Activated T-cell treated with anti-CD3 and anti-CD28 coated beads, Interleukin-2, amount 50 U/mL, for 72 hours (primary cell): ENCODE data around the gene AMIGO3. TPM values are rescaled to one million over a fixed set of nuclear protein-coding genes. Genes with fewer than 3 reads are reported as not detected.
A peak's percentile ranks its signal among the peaks of the same experiment; 100 is the strongest.

Experiments
- ATAC-seq, 2 donors: fragments of 150-1000 bp; cut with Tn5 transposase; replicated peaks in 1 of 2; 2 replicates each; pipeline ENCODE4 v1.10.0; 2021; ENCODE audit warnings: moderate library complexity in 2 of 2, mild to moderate bottlenecking in 1 of 2
- DNase-seq, 2 donors: peaks; one replicate each; pipeline ENCODE4 v3.0.0; 2021 to 2022; ENCODE audit warnings: mixed read lengths in 1 of 2
- H3K27ac Mint-ChIP-seq: one replicate; pipeline ENCODE4 v1.8.0; 2022; ENCODE audit warnings: mild to moderate bottlenecking, moderate library complexity, mixed read lengths
- H3K27me3 Mint-ChIP-seq: one replicate; pipeline ENCODE4 v1.8.0; 2022; ENCODE audit warnings: low read depth, mixed read lengths
- H3K36me3 Mint-ChIP-seq, 2 donors: one replicate each; pipeline ENCODE4 v1.8.0; 2022; ENCODE audit warnings: mixed read lengths in 2 of 2, mild to moderate bottlenecking in 1 of 2; ENCODE audit not compliant: insufficient read depth in 2 of 2
- H3K4me1 Mint-ChIP-seq: one replicate; pipeline ENCODE4 v1.8.0; 2022; ENCODE audit warnings: low read depth, mixed read lengths
- H3K4me3 Mint-ChIP-seq, 2 donors: one replicate each; pipeline ENCODE4 v1.8.0; 2022; ENCODE audit warnings: mild to moderate bottlenecking in 2 of 2, mixed read lengths in 2 of 2, moderate library complexity in 2 of 2
- H3K9me3 Mint-ChIP-seq, 2 donors: one replicate each; pipeline ENCODE4 v1.8.0; 2022; ENCODE audit warnings: mixed read lengths in 2 of 2
- total RNA-seq, 2 donors: library from RNA; stranded (reverse); gene quantifications; one replicate each; pipeline ENCODE4 v1.2.3, GENCODE V29; 2022

Gene AMIGO3
- total RNA-seq, 2 donors from 2014 or later = 0.19 to 0.72 TPM

DNA sequence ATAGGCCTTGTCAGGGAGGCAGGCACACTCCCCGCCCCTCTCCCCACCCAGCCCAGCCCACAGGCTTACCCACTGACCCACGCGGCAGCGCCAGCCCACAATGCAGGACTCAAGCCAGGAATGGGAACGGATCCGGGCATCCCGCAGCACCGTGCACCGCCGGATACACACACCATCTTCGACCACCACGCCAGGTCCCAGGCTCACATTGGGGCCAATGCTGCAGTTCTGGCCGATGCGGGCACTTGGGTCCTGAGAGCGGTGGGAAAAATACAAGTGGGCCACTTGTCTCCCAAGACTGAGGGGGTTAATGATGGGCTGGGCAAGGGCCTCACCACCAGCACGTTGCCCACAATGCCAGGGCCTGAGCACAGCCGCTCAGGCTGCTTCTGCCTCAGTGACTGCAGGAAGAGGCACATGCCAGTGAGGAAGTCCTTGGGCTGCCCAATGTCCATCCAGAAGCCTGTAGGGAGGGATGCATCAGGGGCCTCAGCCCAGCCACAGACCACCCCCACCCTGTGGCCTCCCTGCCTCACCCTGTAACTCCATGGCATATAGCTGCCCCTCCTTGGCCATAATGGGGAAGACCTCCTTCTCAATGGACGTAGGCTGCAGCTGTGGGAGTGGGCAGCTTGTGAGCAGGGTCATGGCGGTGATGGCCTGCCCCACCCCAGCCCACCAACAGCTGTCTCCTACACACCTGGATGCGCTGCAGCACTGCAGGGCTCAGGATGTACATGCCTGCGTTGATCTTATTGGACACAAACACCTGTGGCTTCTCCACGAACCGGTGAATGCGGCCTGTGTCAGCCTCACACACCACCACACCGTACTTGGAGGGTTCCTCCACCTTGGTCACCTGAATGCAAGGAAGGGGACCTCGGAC is 2.7 kb upstream of the AMIGO3 start:
- H3K4me1 Mint-ChIP-seq = peaks cover 48% of the 10 kb centered on the region
- peak overlapping the region; percentile 92 to 96 for H3K4me3 Mint-ChIP-seq
- H3K36me3 Mint-ChIP-seq = peaks cover 0 to 4% of the 10 kb centered on the region in 2 donors
- no peaks in the 10 kb centered on the region for H3K9me3 Mint-ChIP-seq
- peak overlapping the region; percentile 51 for H3K27ac Mint-ChIP-seq
- ATAC-seq = no peak
- no peak for DNase-seq
- H3K27me3 Mint-ChIP-seq = no peaks in the 10 kb centered on the region

DNA sequence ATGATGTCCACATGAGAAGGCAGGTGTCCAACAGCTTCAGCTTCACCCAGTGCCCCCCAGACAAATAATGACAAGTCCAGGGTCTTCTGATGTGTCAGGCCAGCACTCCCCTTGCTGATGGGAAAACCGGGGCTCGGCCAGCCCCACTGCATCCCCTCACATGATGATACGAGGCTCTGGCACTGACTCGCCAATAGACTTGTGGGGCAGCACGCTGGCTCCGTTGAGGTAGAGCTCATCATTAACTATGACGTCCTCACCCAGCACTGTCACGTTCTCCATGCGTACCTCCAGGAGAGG is 2.1 kb upstream of the AMIGO3 start:
- H3K4me3 Mint-ChIP-seq = no peak overlapping the region
- peaks cover 0 to 4% of the 10 kb centered on the region in 2 donors for H3K36me3 Mint-ChIP-seq
- ATAC-seq (no peak), DNase-seq (no peak)
- peaks cover 48% of the 10 kb centered on the region for H3K4me1 Mint-ChIP-seq
- no peak overlapping the region for H3K27ac Mint-ChIP-seq
- no peaks in the 10 kb centered on the region for H3K9me3 Mint-ChIP-seq
- H3K27me3 Mint-ChIP-seq = no peaks in the 10 kb centered on the region

DNA sequence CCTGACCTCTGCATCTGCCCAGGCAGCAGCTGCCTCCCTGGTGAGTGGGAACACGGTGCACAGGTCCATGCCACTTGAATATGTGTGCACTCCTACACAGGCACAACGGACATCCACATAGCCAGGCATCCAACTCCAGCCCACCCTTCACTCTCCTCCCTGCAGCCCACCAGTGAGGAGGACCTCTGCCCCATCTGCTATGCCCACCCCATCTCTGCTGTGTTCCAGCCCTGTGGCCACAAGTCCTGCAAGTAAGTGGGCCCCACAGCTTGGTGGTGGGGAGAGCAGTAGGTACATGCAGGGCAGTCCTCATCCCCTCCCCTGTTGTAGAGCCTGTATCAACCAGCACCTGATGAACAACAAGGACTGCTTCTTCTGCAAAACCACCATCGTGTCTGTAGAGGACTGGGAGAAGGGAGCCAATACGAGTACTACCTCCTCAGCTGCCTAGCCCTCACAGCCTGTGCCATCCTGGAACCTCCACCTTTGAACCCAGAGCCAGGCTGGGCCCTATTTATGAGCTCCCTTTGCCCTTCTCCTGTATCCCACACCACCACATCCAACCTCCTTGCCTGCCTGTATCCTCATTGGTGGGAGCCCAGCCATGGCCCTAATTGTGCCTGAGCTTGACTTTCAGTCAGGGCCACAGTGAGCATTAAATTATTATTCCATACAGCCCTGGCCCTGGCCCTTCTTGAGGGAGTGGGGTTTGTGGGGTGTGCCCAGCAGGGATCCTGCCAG is 1.5 kb upstream of the AMIGO3 start:
- no peaks in the 10 kb centered on the region for H3K27me3 Mint-ChIP-seq
- no peak overlapping the region for H3K27ac Mint-ChIP-seq
- H3K9me3 Mint-ChIP-seq = no peaks in the 10 kb centered on the region
- peak overlapping the region in 1 of 2 donors; percentile 38 for H3K4me3 Mint-ChIP-seq
- peaks cover 48% of the 10 kb centered on the region for H3K4me1 Mint-ChIP-seq
- DNase-seq = no peak
- H3K36me3 Mint-ChIP-seq = peaks cover 0 to 4% of the 10 kb centered on the region in 2 donors
- no peak for ATAC-seq

DNA sequence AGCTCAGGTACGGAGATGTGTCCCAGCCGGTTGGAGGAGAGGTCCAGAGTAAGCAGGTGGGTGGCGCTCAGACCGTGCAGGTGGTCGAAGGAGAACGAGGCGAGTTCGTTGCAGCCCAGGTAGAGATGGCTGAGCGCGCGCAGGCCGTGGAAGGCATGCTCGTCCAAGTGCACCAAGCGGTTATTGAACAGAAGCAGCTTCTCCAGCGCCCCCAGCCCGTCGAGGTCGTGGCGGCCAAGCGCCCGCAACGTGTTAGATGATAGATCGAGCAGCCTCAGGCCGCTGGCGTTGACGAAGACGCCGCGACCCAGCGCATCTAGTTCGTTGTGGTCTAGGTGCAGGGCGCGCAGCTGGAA is 648 bp downstream of the AMIGO3 start:
- Mint-ChIP-seq H3K27ac (peak overlapping the region; percentile 47), H3K9me3 (no peaks in the 10 kb centered on the region), H3K4me1 (peaks cover 38% of the 10 kb centered on the region), H3K27me3 (no peaks in the 10 kb centered on the region), H3K36me3 (peaks cover 0 to 4% of the 10 kb centered on the region in 2 donors), H3K4me3 (peak overlapping the region; percentile 80 to 93)
- ATAC-seq (no peak), DNase-seq (no peak)

DNA sequence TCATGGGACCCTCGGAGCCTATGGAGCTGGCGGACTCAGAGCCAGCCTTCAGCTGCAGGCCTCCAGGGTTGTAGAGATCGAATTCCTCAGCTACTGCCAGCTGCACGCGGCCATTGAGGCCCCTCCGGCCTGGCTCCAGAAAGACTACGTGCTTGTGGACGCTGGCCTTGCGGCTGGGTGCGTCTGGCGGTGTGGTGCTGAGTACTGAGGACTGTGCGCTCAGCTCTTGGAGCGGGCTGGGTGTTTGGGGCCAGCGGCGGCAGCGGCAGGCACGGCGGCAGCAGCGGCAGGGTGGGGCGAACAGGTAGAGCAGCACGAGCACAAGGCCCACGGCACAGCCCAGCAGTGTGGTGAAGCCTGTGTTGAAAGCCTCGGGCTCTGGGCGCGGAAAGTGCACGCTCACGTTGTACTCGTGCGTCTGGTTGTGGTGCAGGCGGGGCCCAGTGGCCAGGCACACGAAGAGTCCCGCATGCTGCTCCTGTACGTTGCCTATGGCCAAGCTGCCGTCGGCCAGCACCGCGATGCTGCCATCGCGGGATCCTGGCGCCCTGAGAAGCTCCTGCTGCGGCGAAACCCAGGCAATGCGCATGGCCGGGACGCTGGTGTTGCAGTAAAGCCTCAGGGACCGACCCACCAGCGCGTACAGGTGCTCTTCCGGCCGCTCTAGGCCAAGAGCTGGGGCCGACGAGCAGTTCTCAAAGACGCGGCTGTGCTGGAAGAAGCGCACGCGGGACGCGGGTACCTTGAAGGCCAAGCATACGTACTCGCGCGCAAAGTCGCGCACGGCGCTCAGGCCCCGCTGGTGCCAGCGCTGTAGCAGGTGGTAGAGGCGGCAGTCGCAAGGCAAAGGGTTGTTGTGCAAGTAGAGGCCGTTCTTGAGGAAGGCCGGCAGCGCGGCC is 1.3 kb downstream of the AMIGO3 start:
- Mint-ChIP-seq H3K9me3 (no peaks in the 10 kb centered on the region), H3K36me3 (peaks cover 0 to 4% of the 10 kb centered on the region in 2 donors), H3K4me3 (peak overlapping the region; percentile 80 to 93), H3K4me1 (peaks cover 38% of the 10 kb centered on the region), H3K27me3 (no peaks in the 10 kb centered on the region), H3K27ac (peak overlapping the region; percentile 47)
- DNase-seq (no peak), ATAC-seq (no peak)

DNA sequence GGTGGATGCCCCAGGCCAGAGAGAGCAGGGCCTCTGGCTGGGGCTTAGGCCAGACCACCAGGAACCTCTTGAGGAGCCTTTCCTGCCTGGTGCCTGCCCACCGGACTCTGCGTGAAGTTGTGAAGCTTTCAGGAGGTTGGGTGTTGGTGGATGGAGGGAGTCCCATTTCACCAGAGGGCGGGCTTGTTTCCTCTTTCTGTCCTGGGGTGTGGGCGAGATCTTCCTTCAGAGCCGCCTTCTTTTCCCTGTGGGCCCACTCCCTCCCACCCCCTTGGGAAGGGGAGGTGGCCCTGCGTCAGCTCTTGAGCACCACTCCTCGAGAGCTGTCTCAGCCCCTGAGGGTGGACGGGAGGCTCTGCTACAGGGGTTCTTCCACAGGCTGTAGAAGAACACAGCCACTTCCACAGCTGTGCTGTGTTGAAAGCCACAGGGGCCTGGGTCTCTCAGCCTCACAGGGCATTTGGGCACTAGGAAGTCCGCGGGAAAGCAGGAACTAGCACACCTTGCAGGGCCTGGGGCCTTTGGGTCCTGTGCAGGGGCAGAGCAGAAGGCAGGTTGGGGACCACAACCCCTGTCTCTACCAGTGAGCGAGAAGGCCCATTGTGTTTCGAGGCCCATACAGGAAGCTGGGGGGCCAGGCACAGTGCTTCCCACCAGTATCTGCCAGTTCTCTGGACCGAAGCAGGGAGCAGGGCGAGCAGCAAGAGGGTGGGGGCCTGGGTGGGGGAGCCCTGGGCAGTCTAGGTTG is 2.1 kb downstream of the AMIGO3 start:
- DNase-seq (no peak), ATAC-seq (no peak)
- Mint-ChIP-seq H3K27ac (no peak overlapping the region), H3K27me3 (no peaks in the 10 kb centered on the region), H3K4me1 (peaks cover 35% of the 10 kb centered on the region), H3K4me3 (peak overlapping the region in 1 of 2 donors; percentile 29), H3K9me3 (no peaks in the 10 kb centered on the region), H3K36me3 (peaks cover 0 to 4% of the 10 kb centered on the region in 2 donors)

DNA sequence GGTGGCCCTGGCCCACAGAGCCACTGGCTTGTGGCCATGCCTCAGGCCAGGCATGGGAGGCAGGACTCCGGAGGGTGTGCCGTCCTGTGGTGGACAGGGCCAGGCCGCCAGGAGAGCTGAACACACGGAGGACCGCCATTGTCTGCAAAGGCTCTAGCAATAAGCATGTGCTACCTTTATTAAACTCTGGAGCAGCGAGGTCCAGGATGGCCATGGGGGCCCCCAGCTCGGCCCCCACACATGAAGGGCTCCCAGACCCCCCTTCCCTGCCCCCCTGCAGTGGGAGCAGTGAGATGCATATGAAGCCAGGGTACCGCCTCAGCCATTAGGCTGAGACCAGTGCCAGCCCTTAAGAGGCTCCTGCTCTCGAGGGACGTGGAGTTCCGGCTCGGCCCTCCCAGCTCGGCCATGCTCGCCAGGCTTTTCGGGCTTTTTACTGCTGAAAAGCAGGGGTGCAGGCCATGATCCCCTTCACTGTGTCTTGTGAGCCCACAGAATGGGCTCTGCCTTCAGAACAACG is 2.7 kb downstream of the AMIGO3 start:
- Mint-ChIP-seq H3K27ac (no peak overlapping the region), H3K4me1 (peaks cover 30% of the 10 kb centered on the region), H3K27me3 (no peaks in the 10 kb centered on the region), H3K4me3 (no peak overlapping the region), H3K9me3 (no peaks in the 10 kb centered on the region), H3K36me3 (peaks cover 0 to 4% of the 10 kb centered on the region in 2 donors)
- ATAC-seq (no peak), DNase-seq (no peak)

DNA sequence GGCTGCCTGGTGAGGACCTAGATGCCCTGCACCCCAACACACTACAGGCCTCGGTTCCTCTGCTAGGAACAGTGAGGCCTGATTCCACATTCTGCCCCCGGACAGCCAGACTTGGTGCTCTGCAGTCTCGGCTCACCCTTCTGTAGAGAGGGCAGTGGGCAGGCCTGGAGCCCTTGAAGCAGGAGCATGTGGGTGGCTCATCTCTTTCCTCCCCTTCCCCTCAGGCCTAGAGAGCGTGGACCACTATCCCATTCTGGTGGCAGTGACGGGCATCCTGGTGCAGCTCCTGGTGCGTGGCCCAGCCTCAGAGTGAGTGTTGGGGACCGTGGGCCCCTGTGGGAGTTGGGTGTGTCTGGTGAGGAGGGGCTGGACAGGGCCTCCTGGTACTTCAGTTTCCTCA is 3.3 kb downstream of the AMIGO3 start:
- peaks cover 0 to 4% of the 10 kb centered on the region in 2 donors for H3K36me3 Mint-ChIP-seq
- DNase-seq (no peak), ATAC-seq (no peak)
- no peaks in the 10 kb centered on the region for H3K9me3 Mint-ChIP-seq
- no peak overlapping the region for H3K27ac Mint-ChIP-seq
- H3K4me1 Mint-ChIP-seq = peaks cover 26% of the 10 kb centered on the region
- no peak overlapping the region for H3K4me3 Mint-ChIP-seq
- no peaks in the 10 kb centered on the region for H3K27me3 Mint-ChIP-seq

DNA sequence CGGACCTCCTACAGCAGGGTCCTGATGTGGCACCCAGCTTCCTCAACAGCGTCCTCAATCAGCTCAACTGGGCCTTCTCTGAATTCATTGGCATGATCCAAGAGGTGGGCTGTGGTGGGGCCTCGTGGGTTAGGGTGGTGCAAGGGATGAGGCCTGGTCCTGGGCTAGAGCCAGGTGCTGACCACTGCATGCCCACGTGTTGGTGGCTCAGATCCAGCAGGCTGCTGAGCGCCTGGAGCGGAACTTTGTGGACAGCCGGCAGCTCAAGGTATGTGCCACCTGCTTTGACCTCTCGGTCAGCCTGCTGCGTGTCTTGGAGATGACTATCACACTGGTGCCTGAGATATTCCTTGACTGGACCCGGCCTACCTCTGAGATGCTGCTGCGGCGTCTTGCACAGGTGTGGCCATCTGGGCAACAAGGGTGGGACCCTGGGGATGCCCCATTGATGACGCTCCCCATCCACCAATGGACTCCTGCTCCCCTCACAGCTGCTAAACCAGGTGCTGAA is 3.8 kb downstream of the AMIGO3 start:
- Mint-ChIP-seq H3K27ac (no peak overlapping the region), H3K4me1 (peaks cover 23% of the 10 kb centered on the region), H3K9me3 (no peaks in the 10 kb centered on the region), H3K4me3 (no peak overlapping the region), H3K36me3 (peaks cover 0 to under 1% of the 10 kb centered on the region in 2 donors), H3K27me3 (no peaks in the 10 kb centered on the region)
- ATAC-seq = no peak
- no peak for DNase-seq

DNA sequence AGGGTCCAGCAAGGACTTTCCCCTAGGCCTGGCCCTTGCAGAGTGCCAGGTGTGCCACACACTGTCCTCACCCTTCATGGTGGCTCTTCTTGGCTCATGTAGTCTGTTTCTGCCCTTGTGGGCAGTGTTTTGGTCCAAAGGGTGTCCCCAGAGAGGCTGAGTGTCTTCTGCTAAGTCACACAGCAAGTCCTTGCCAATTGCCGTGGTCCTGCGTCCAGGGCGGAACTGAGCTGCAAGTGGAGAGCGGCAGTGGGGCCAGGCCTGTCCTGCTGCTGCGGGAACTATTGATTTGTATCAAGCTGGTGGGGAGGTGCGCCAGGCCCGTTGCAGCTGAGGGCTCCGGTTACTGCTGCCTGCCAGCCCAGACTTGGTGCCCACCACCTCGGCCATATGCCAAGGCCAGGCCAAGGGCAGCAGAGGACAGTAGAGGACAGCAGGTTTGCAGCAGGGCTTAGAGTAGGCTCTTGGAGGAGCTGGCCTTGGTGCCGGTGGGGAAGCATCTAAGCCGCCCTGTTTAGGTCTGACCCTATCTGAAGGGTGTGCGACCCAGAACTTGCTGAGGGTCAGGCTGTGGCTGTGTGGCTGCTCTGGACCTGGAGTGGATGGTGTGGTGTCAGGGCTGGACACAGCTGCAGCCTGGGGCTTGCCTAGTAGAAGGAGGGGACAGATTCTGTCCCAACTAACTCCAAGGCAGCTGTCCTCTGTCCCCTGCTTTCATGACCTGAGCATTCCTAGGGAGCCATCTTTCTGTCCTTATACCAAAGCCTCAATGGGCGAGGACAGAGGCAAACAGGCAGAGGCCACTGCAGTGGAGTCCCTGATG is 4.5 kb downstream of the AMIGO3 start:
- Mint-ChIP-seq H3K9me3 (no peaks in the 10 kb centered on the region), H3K4me1 (peaks cover 21% of the 10 kb centered on the region), H3K4me3 (no peak overlapping the region), H3K27me3 (no peaks in the 10 kb centered on the region), H3K36me3 (no peaks in the 10 kb centered on the region), H3K27ac (peak overlapping the region; percentile 22)
- DNase-seq = no peak
- no peak for ATAC-seq

DNA sequence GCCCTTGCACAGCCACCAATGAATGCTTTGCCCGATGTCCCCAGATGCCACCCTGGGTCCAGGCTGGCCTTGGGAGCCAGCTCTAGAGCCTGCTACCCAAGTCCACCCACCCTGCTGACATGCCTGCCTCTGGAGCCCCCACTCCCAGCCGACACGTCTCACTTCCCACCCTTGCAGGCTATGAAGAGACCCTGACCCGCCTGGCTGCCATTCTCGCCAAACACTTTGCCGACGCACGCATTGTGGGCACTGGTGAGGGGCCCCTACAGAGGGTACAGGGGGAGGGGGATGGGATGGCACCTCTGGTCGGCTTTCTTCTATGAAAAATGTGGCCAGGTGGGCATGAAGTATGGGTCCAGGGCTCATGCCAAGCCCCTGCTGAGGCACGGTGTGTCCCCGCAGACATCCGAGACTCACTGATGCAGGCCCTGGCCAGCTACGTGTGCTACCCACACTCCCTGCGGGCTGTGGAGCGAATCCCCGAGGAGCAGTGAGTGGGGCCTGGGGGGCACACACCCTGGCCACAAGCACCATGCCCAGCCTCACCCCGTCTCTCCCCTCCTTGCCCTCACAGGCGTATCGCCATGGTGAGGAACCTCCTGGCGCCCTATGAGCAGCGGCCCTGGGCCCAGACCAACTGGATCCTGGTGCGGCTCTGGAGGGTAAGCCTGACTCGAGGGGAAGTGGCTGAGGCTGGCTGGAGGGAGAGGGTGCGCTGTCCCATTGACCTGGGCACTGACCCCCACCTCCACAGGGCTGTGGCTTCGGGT is 6.0 kb downstream of the AMIGO3 start:
- no peaks in the 10 kb centered on the region for H3K27me3 Mint-ChIP-seq
- peaks cover 6% of the 10 kb centered on the region for H3K4me1 Mint-ChIP-seq

More for the DNA sequence above, 6.0 kb downstream of the AMIGO3 start:
- Mint-ChIP-seq H3K36me3 (peaks cover 0 to under 1% of the 10 kb centered on the region in 2 donors), H3K4me3 (no peak overlapping the region), H3K9me3 (no peaks in the 10 kb centered on the region), H3K27ac (no peak overlapping the region)
- DNase-seq = no peak
- ATAC-seq = no peak
